ENCODE results near the gene GP1BB.
A peak's percentile ranks its signal among the peaks of the same experiment; 100 is the strongest.

Gene GP1BB

GRCh38 chr22:19729507-19729906, 6.2 kb downstream of the GP1BB start:
- no peak for DNase-seq (ENCODE audit: low read depth)
- TF ChIP-seq CTCF (IDR thresholded peaks at IDR 0.05; ENCODE audit: insufficient read depth, low read depth, low read length, missing control alignments), result no peak
- H3K4me3 ChIP-seq (ENCODE audit: low read depth, low read length), result no peak overlapping the region

- no peak overlapping the region for H3K4me3 ChIP-seq (ENCODE audit: low read depth, low read length)
- no peak for DNase-seq (ENCODE audit: low read depth)
- no peak for TF ChIP-seq CTCF (IDR thresholded peaks at IDR 0.05; ENCODE audit: insufficient read depth, low read depth, low read length, missing control alignments)
These were observed 6.9 kb downstream of the GP1BB start for GRCh38 chr22:19730198-19730597.

GRCh38 chr22:19730655-19731360, 7.5 kb downstream of the GP1BB start:
- TF ChIP-seq CTCF (IDR thresholded peaks at IDR 0.05; ENCODE audit: insufficient read depth, low read depth, low read length, missing control alignments), result peak; percentile 94
- H3K4me3 ChIP-seq (ENCODE audit: low read depth, low read length), result no peak overlapping the region; the same call in 1 of the 2 replicates
- peak; percentile 79 for DNase-seq (ENCODE audit: low read depth)

GRCh38 chr22:19731361-19732135, 8.2 kb downstream of the GP1BB start:
- H3K4me3 ChIP-seq (ENCODE audit: low read depth, low read length), result no peak overlapping the region
- no peak for DNase-seq (ENCODE audit: low read depth)
- TF ChIP-seq CTCF (IDR thresholded peaks at IDR 0.05; ENCODE audit: insufficient read depth, low read depth, low read length, missing control alignments), result no peak

- DNase-seq (ENCODE audit: low read depth), result no peak
- no peak overlapping the region for H3K4me3 ChIP-seq (ENCODE audit: low read depth, low read length)
- TF ChIP-seq CTCF (IDR thresholded peaks at IDR 0.05; ENCODE audit: insufficient read depth, low read depth, low read length, missing control alignments), result no peak
These were observed 9.2 kb downstream of the GP1BB start for GRCh38 chr22:19732403-19733113.

GRCh38 chr22:19733755-19734154, 10.4 kb downstream of the GP1BB start:
- DNase-seq (ENCODE audit: low read depth), result no peak
- TF ChIP-seq CTCF (IDR thresholded peaks at IDR 0.05; ENCODE audit: insufficient read depth, low read depth, low read length, missing control alignments), result no peak
- H3K4me3 ChIP-seq (ENCODE audit: low read depth, low read length), result no peak overlapping the region
